Activated T-helper 2 cell treated with anti-CD3 and anti-CD28 coated beads, Interferon-gamma antibody, Interleukin-2, Interleukin-4, amounts not matched to agents 10 μg/mL and 5 μg/mL and 100 μg/mL, durations not matched to agents 14 hours and 24 hours and 36 hours (primary cell): ENCODE data around the gene MPC1. TPM values are rescaled to one million over a fixed set of nuclear protein-coding genes. Genes with fewer than 3 reads are reported as not detected.
"Not testable (repeated sequence)": the region's sequence is repeated elsewhere in the genome, so short reads cannot be mapped to it uniquely, and the experiment has no call there.

Experiments
- DNase-seq: peaks from one replicate; pipeline ENCODE4 v3.0.0; 2021; ENCODE audit warnings: low spot score
- H3K27ac Mint-ChIP-seq: one replicate; pipeline ENCODE4 v1.8.0; 2021; ENCODE audit warnings: mixed read lengths
- H3K27me3 Mint-ChIP-seq: one replicate; pipeline ENCODE4 v1.8.0; 2021; ENCODE audit warnings: low read depth, mixed read lengths
- H3K36me3 Mint-ChIP-seq: one replicate; pipeline ENCODE4 v1.8.0; 2021; ENCODE audit warnings: low read depth, mixed read lengths
- H3K4me1 Mint-ChIP-seq: one replicate; pipeline ENCODE4 v1.8.0; 2021; ENCODE audit warnings: low read depth, mixed read lengths
- H3K4me3 Mint-ChIP-seq: one replicate; pipeline ENCODE4 v1.8.0; 2021; ENCODE audit warnings: low read depth, mild to moderate bottlenecking, moderate library complexity, mixed read lengths
- H3K9me3 Mint-ChIP-seq: one replicate; pipeline ENCODE4 v1.8.0; 2021; ENCODE audit warnings: mixed read lengths
- intact Hi-C: fragments of 100-400 bp; cut with micrococcal nuclease; formaldehyde crosslinking; loops from one replicate; pipeline ENCODE4 v1.15.1; 2023
- total RNA-seq: library from RNA; stranded (reverse); gene quantifications from 2 replicates; pipeline ENCODE4 v1.2.3, GENCODE V29; 2022

The MPC1 gene
- total RNA-seq, 1 donor from 2014 or later, result 20.3 TPM

DNA sequence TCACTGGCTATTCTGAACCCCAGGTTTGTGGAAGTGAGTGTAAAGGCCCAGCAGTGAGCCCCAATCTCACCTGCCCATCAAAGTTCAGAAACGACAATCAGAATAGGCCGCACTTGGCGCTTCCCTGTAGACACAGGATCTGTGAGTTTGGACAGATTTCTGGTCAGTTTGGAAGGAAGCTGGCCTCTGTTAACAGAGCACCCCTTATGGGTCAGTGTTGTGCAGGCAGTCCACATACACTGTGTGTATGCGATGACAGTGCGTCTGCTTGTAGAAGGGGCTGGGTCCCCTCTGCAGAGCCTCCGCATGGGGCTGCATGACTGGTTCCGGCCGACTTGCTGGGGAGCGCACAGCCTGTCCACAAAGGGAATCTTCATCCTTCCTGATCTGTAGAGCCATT is 3.4 kb upstream of the MPC1 start:
- H3K36me3 Mint-ChIP-seq, result no peaks in the 10 kb centered on the region
- no peak for DNase-seq
- intact Hi-C loops, result no loop called here

DNA sequence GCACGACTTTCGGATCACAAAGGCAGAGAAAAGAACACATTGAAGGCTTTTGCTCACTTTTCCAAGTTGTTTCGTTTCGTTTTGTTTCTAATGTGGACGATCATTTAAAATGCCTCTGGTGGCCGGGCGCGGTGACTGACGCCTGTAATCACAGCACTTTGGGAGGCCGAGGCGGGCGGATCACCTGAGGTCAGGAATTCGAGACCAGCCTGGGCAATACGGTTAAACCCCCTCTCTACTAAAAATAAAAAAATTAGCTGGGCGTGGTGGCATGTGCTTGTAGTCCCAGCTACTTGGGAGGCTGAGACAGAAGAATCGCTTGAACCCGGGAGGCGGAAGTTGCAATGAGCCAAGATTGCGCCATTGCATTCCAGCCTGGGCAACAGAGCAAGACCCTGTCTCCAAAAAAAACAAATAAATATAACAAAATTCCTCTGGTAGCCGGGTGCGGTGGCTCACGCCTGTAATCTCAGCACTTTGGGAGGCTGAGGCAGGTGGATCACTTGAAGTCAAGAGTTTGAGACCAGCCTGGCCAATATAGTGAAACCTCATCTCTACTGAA is 1.1 kb upstream of the MPC1 start:
- H3K4me3 Mint-ChIP-seq, result peak overlapping the region; percentile 79
- intact Hi-C loops, result loop anchor here (1.0 kb wide), 1 partner anchor 71 kb away; no protein-coding TSS in a partner anchor
- not testable (repeated sequence) for H3K36me3 Mint-ChIP-seq, H3K9me3 Mint-ChIP-seq, H3K4me1 Mint-ChIP-seq, H3K27me3 Mint-ChIP-seq, H3K27ac Mint-ChIP-seq, DNase-seq

More for the DNA sequence above, 3.4 kb upstream of the MPC1 start:
- Mint-ChIP-seq H3K4me3 (no peak overlapping the region), H3K27me3 (peaks cover 11% of the 10 kb centered on the region), H3K27ac (no peak overlapping the region), H3K9me3 (no peaks in the 10 kb centered on the region), H3K4me1 (peaks cover 6% of the 10 kb centered on the region)

DNA sequence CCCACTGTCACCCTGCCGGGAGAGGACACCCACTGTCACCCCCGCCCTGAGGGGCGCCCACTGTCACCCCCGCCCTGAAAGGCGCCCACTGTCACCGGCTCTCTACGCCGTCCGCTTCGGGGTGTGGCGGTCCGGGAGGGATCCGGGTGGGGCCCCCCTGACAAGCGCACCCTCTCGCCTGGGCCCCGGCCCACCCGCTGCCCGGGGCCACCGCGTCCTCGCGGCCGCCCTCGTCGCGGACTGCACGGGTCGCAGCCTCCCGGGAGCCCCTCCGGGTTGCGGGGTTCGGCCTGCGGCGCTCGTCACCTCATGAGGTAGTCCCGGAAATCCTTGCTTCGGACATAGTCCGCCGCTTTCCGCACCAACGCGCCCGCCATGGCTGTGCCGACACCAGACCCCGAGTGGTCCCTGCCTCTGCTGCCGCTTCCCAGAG is 224 bp downstream of the MPC1 start:
- H3K27ac Mint-ChIP-seq, result peak overlapping the region; percentile 58
- intact Hi-C loops, result loop anchor here (1.0 kb wide), 3 partner anchors 40 to 245 kb away; partner anchors contain the start of genes RPS6KA2 and SFT2D1
- peaks cover 2% of the 10 kb centered on the region for H3K27me3 Mint-ChIP-seq
- peaks cover 9% of the 10 kb centered on the region for H3K4me1 Mint-ChIP-seq
- H3K4me3 Mint-ChIP-seq, result peak overlapping the region; percentile 89
- H3K9me3 Mint-ChIP-seq, result no peaks in the 10 kb centered on the region
- no peak for DNase-seq
- H3K36me3 Mint-ChIP-seq, result no peaks in the 10 kb centered on the region

DNA sequence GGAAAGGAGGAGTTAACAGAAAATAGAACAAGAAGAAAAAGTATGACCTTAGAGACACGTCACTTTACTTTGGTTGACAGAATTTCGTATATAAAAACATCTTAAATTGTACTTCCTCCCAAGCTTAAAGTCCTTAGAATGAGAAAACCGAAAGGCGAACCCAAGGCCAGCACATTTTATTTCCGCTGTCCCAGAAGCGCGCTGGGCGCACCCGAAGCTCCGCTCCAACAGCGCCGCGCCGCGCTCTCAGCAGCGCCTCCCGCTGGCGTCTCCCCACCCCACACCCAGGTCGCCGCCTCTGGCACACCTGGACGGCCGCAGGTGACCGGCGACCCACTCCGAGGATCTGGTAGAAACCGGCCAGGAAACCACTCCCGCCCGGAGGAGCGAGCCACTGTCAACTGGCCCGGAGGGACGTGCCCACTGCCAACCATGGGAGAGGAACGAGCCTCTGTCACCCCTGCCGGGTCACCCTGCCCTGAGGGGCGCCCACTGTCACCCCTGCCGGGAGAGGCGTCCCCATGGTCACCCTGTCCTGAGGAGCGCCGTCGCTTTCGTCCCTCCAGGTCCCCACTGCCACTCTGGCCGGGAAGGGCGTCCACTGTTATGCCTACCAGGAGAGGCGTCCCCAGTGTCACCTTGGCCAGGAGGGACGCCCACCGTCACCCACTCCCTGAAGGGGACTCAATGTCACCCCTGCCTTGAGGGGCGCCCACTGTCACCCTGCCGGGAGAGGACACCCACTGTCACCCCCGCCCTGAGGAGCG is 824 bp downstream of the MPC1 start:
- Mint-ChIP-seq H3K27me3 (no peaks in the 10 kb centered on the region), H3K4me1 (peaks cover 9% of the 10 kb centered on the region), H3K4me3 (peak overlapping the region; percentile 89), H3K9me3 (no peaks in the 10 kb centered on the region), H3K36me3 (no peaks in the 10 kb centered on the region), H3K27ac (peak overlapping the region; percentile 69)
- DNase-seq, result peak; percentile 71
- intact Hi-C loops, result loop anchor here (1.0 kb wide), 3 partner anchors 40 to 245 kb away; partner anchors contain the start of genes RPS6KA2 and SFT2D1

DNA sequence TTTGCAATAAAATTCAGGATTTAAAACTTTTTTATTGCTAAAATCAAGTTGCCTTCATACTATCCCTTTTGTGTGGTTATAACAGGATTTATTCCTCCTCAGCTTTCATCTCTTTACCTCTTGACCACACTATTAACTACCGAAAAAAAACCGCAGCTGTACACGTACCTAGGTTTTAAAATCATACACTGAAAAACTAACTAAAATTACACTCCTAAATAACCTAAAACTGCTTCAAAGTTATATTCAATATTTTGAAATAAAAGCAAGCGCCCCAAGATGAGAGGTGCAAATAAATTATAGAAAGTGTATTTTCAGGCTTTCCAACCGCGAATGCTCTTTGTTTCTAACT is 1.4 kb downstream of the MPC1 start:
- Mint-ChIP-seq H3K9me3 (no peaks in the 10 kb centered on the region), H3K27me3 (no peaks in the 10 kb centered on the region), H3K36me3 (no peaks in the 10 kb centered on the region), H3K4me1 (peaks cover 9% of the 10 kb centered on the region), H3K4me3 (peak overlapping the region; percentile 89), H3K27ac (peak overlapping the region; percentile 69)
- intact Hi-C loops, result no loop called here
- DNase-seq, result no peak

DNA sequence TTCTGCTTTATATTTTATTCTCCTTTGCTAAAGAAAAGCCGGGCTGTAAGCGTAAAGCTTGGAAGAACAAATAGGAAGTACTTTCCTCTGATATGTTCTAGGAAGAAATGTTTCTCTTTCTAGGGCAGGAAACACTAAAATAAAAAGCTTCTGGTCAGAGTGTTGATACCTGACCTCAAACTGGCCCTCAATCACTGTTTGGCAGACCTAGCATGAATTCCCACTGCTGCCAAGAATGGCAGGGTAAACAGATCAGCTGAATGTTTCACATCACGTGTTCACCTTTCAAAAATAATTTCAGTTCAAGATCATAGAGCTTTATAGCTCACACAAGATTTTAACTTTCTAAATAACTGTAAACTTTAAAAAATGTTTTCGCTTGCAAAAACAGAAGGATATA is 2.9 kb downstream of the MPC1 start:
- H3K4me3 Mint-ChIP-seq, result no peak overlapping the region
- DNase-seq, result no peak
- H3K27ac Mint-ChIP-seq, result no peak overlapping the region
- H3K27me3 Mint-ChIP-seq, result no peaks in the 10 kb centered on the region
- H3K9me3 Mint-ChIP-seq, result no peaks in the 10 kb centered on the region
- intact Hi-C loops, result no loop called here
- H3K4me1 Mint-ChIP-seq, result peaks cover 9% of the 10 kb centered on the region
- no peaks in the 10 kb centered on the region for H3K36me3 Mint-ChIP-seq

DNA sequence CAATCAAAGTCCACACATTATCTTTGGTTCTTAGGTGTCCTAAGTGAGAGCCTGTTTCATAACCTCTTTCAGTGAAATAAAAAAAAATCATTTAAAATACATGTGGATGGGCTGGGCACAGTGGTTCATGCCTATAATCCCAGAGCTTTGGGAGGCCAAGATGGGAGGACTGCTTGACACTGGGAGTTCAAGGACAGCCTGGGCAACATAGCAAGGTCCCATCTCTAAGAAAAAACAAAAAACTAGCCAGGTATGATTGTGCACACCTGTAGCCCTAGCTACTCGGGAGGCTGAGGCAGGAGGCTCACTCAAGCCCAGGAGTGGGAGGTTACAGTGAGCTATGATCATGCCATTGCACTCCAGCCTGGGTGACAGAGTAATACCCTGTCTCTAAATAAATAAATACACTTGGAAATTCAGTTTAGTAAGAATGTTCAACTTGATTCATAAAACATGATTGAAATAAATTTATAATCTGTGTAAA is 3.6 kb downstream of the MPC1 start:
- Mint-ChIP-seq H3K27me3 (no peaks in the 10 kb centered on the region), H3K27ac (no peak overlapping the region), H3K4me3 (no peak overlapping the region), H3K36me3 (no peaks in the 10 kb centered on the region), H3K4me1 (peaks cover 9% of the 10 kb centered on the region), H3K9me3 (no peaks in the 10 kb centered on the region)
- DNase-seq, result no peak
- intact Hi-C loops, result no loop called here

DNA sequence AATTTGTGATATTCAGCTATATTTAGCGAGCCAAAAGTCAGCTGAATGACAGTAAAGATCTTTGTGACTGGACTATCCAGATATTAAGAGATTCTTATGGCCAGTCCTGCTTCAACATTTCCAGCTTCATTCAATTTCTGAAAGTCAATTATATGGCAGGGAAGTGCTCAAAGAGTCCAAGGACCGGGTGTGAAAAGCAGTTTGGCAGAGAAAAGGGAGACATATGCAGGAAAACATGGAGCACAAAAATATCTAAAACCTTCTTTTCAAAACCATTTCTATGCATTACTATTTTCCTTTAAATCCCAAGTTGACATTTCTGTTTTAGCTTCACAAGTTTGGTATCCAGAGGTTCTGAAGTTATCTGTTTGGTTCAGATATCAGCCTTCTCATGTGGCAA is 5.0 kb downstream of the MPC1 start:
- Mint-ChIP-seq H3K4me3 (no peak overlapping the region), H3K9me3 (no peaks in the 10 kb centered on the region), H3K4me1 (peaks cover 9% of the 10 kb centered on the region), H3K27me3 (no peaks in the 10 kb centered on the region), H3K27ac (no peak overlapping the region), H3K36me3 (no peaks in the 10 kb centered on the region)
- DNase-seq, result no peak
- intact Hi-C loops, result no loop called here

DNA sequence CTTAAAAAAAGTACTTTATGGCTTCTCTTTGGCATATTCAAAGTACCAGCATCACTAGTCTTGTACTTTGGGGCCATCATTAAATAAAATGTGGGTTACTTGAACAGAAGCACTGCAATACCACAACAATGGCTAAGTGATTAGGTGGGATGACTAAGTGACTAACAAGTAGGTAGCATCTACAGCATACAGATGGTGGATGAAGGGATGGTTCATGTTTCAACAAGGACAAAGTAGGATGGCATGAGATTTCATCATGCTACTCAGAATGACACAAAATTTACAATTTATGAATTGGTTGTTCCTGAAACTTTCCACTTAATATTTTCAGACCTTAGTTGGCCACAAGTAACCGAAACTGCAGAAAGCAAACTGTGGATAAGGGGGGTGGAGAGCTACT is 7.7 kb downstream of the MPC1 start:
- Mint-ChIP-seq H3K4me1 (peaks cover 1% of the 10 kb centered on the region), H3K9me3 (no peaks in the 10 kb centered on the region), H3K4me3 (no peak overlapping the region), H3K27me3 (no peaks in the 10 kb centered on the region), H3K36me3 (no peaks in the 10 kb centered on the region), H3K27ac (no peak overlapping the region)
- intact Hi-C loops, result no loop called here
- DNase-seq, result no peak

DNA sequence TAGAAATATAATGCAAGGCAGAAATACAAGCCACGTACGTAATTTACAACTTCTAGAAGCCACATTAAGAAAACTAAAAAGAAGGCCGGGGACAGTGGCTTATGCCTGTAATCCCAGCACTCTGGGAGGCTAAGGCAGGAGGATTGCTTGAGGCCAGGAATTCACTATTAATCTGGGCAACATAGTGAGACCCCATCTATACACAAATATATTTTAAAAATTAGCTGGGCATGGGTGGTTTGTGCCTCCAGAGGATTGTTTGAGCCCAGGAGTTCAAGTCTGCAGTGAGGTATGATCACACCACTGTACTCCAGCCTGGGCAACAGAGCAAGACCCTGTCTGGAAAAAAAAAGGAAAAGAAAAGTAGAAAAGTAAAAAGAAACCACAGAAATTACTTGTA is 12.3 kb downstream of the MPC1 start:
- peaks cover 2% of the 10 kb centered on the region for H3K36me3 Mint-ChIP-seq
- H3K4me3 Mint-ChIP-seq, result no peak overlapping the region
- no peak for DNase-seq
- H3K4me1 Mint-ChIP-seq, result no peaks in the 10 kb centered on the region
- no peak overlapping the region for H3K27ac Mint-ChIP-seq
- no peaks in the 10 kb centered on the region for H3K9me3 Mint-ChIP-seq
- intact Hi-C loops, result no loop called here
- H3K27me3 Mint-ChIP-seq, result no peaks in the 10 kb centered on the region

DNA sequence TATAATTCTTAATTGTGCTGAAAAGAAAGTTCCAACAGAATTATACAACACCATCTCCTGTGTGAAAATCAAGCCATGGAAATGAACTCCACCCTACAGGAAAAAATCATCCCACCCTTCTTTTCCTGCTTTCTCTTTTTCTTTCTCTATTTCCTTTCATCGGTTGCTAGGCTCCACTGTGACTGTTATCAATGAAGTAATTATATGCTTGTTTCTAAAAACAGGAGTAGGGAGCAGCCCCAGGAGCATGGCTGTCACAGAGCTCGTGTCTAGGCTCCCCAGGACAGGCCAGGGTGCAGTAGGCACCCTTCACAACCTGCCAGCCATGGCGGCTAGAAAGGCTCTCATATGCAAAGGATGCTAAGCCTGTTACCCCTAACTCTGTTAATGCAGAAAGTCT is 13.0 kb downstream of the MPC1 start:
- Mint-ChIP-seq H3K27me3 (no peaks in the 10 kb centered on the region), H3K36me3 (peaks cover 2% of the 10 kb centered on the region), H3K27ac (no peak overlapping the region), H3K4me3 (no peak overlapping the region), H3K9me3 (no peaks in the 10 kb centered on the region), H3K4me1 (no peaks in the 10 kb centered on the region)
- DNase-seq, result no peak
- intact Hi-C loops, result no loop called here

DNA sequence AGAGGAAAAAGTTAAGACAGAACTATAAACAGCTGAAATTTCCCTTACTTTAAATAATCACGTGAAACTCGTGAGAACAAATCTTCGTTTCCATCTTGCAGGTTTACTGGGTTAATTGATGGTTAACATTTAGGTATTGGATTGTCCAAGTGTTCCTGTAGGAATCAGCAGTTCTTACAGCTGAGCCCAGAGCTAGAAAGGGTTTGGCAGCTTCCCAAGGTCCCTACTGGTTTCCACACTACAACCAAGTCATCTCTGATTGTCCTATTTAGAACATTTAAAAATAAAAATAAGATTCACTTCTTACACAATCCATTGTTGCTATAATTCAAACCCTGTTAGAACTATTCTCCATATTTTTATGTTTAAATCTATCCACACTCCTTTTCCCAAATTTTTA is 15.8 kb downstream of the MPC1 start:
- no peak overlapping the region for H3K4me3 Mint-ChIP-seq

DNA sequence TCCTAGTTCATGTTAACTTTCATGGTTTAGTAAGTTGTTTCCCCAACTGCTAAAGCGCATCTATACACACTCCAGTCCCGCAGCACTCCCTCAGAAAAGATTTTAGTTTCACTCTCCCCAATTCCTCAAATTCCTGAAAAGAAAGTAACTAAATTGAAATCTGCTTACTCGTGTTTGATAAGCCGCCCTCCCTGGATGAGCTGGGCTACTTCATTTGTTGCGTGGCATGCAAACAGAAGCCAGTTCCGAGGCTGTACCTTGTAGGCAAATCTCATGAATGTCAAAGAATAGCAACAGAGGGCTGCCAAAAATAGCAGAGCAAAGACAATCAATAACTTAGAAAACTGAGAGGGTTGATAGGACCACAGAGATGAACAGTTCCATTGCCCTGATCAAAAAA is 16.9 kb downstream of the MPC1 start:
- H3K27ac Mint-ChIP-seq, result no peak overlapping the region
- no peaks in the 10 kb centered on the region for H3K9me3 Mint-ChIP-seq
- no peak overlapping the region for H3K4me3 Mint-ChIP-seq
- peaks cover 2% of the 10 kb centered on the region for H3K36me3 Mint-ChIP-seq
- no peak for DNase-seq
- no peaks in the 10 kb centered on the region for H3K4me1 Mint-ChIP-seq
- H3K27me3 Mint-ChIP-seq, result no peaks in the 10 kb centered on the region
- intact Hi-C loops, result no loop called here

More for the DNA sequence above, 15.8 kb downstream of the MPC1 start:
- peaks cover 2% of the 10 kb centered on the region for H3K36me3 Mint-ChIP-seq
- intact Hi-C loops, result no loop called here
- H3K27me3 Mint-ChIP-seq, result no peaks in the 10 kb centered on the region
- H3K9me3 Mint-ChIP-seq, result no peaks in the 10 kb centered on the region
- H3K27ac Mint-ChIP-seq, result no peak overlapping the region
- DNase-seq, result no peak
- H3K4me1 Mint-ChIP-seq, result no peaks in the 10 kb centered on the region
